ENCODE results near the gene GM2A. TPM values are rescaled to one million over a fixed set of nuclear protein-coding genes. Genes with fewer than 3 reads are reported as not detected.

GM2A gene
- polyA plus RNA-seq, 1 donor from 2014 or later = 0.40 TPM

DNA sequence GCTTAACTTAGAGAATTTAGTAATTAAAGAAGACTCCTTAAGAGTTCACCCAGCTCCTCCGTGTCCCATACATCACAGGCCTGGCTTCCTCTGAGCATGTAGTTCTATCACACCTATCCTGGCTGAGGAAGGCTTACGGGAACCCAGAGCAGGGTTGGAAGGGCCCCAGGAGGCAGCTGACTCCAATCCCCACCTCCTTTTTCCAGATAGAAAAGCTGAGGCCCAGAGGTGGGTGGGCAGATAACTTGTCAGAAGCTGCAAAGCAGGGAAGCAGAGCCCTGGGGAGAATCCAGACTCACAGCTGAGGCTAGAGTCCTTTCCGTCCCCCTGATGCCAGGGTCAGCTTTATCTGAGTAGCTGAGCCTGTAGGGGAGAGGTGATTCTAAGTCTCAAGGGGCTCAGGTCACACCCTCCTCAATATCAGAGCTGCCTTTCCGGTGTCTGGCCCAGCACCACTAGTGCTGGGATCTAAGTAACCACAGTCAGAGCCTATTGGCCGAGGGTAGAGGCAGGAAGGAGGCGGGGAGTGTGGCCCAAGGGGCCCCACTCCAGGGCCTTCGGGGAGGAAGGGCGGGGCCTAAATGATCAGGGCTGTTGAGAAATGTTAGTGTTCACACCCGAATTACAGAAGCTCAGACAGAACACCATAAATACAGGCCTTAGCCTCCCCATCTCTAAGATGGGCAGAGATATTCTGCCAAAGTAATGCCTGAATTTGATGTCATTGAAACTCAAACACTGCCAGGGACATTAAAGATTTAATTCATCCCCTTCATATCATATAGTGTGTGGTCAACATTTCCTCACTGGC lies 39.0 kb upstream of the GM2A start:
- Histone ChIP-seq H3K27ac (ENCODE audit: low read length) (no peak overlapping the region), H3K9ac (ENCODE audit: low read length) (no peak overlapping the region), H3K9me3 (ENCODE audit: low read length) (no peaks in the 10 kb centered on the region), H3K9me2 (ENCODE audit: insufficient read depth, low read length) (no peaks in the 10 kb centered on the region), H3K36me3 (ENCODE audit: insufficient read depth, low read length) (no peaks in the 10 kb centered on the region), H3F3A (ENCODE audit: insufficient read depth, low read length, poor library complexity, severe bottlenecking) (no peaks in the 10 kb centered on the region), H3K27me3 (ENCODE audit: insufficient read depth, low read depth, low read length) (no peaks in the 10 kb centered on the region), H3K4me2 (ENCODE audit: low read length) (no peak overlapping the region), H3K79me2 (replicated peaks; ENCODE audit: insufficient read depth, low read length) (no peaks in the 10 kb centered on the region), H3K4me3 (ENCODE audit: low read length) (no peak overlapping the region), H2AFZ (ENCODE audit: low read depth, low read length) (no peak overlapping the region), H4K20me1 (ENCODE audit: insufficient read depth) (no peaks in the 10 kb centered on the region)
- TF ChIP-seq, protein P1, sequence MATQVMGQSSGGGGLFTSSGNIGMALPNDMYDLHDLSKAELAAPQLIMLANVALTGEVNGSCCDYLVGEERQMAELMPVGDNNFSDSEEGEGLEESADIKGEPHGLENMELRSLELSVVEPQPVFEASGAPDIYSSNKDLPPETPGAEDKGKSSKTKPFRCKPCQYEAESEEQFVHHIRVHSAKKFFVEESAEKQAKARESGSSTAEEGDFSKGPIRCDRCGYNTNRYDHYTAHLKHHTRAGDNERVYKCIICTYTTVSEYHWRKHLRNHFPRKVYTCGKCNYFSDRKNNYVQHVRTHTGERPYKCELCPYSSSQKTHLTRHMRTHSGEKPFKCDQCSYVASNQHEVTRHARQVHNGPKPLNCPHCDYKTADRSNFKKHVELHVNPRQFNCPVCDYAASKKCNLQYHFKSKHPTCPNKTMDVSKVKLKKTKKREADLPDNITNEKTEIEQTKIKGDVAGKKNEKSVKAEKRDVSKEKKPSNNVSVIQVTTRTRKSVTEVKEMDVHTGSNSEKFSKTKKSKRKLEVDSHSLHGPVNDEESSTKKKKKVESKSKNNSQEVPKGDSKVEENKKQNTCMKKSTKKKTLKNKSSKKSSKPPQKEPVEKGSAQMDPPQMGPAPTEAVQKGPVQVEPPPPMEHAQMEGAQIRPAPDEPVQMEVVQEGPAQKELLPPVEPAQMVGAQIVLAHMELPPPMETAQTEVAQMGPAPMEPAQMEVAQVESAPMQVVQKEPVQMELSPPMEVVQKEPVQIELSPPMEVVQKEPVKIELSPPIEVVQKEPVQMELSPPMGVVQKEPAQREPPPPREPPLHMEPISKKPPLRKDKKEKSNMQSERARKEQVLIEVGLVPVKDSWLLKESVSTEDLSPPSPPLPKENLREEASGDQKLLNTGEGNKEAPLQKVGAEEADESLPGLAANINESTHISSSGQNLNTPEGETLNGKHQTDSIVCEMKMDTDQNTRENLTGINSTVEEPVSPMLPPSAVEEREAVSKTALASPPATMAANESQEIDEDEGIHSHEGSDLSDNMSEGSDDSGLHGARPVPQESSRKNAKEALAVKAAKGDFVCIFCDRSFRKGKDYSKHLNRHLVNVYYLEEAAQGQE (IDR thresholded peaks at IDR 0.05; ENCODE audit: borderline replicate concordance) = no peak
- no peak for TF ChIP-seq RAD21 (conservative IDR thresholded peaks at IDR 0.05)
- no peak for TF ChIP-seq EP300 (conservative IDR thresholded peaks at IDR 0.05; ENCODE audit: poor library complexity, severe bottlenecking)
- no peak for TF ChIP-seq POLR2AphosphoS5 (IDR thresholded peaks at IDR 0.05)
- TF ChIP-seq TAF1 (IDR thresholded peaks at IDR 0.05; ENCODE audit: low read depth) = no peak
- no peak for TF ChIP-seq MXI1 (conservative IDR thresholded peaks at IDR 0.05; ENCODE audit: poor library complexity, severe bottlenecking)
- TF ChIP-seq, protein P2, sequence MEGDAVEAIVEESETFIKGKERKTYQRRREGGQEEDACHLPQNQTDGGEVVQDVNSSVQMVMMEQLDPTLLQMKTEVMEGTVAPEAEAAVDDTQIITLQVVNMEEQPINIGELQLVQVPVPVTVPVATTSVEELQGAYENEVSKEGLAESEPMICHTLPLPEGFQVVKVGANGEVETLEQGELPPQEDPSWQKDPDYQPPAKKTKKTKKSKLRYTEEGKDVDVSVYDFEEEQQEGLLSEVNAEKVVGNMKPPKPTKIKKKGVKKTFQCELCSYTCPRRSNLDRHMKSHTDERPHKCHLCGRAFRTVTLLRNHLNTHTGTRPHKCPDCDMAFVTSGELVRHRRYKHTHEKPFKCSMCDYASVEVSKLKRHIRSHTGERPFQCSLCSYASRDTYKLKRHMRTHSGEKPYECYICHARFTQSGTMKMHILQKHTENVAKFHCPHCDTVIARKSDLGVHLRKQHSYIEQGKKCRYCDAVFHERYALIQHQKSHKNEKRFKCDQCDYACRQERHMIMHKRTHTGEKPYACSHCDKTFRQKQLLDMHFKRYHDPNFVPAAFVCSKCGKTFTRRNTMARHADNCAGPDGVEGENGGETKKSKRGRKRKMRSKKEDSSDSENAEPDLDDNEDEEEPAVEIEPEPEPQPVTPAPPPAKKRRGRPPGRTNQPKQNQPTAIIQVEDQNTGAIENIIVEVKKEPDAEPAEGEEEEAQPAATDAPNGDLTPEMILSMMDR (IDR thresholded peaks at IDR 0.05; ENCODE audit: poor library complexity, severe bottlenecking) = no peak

DNA sequence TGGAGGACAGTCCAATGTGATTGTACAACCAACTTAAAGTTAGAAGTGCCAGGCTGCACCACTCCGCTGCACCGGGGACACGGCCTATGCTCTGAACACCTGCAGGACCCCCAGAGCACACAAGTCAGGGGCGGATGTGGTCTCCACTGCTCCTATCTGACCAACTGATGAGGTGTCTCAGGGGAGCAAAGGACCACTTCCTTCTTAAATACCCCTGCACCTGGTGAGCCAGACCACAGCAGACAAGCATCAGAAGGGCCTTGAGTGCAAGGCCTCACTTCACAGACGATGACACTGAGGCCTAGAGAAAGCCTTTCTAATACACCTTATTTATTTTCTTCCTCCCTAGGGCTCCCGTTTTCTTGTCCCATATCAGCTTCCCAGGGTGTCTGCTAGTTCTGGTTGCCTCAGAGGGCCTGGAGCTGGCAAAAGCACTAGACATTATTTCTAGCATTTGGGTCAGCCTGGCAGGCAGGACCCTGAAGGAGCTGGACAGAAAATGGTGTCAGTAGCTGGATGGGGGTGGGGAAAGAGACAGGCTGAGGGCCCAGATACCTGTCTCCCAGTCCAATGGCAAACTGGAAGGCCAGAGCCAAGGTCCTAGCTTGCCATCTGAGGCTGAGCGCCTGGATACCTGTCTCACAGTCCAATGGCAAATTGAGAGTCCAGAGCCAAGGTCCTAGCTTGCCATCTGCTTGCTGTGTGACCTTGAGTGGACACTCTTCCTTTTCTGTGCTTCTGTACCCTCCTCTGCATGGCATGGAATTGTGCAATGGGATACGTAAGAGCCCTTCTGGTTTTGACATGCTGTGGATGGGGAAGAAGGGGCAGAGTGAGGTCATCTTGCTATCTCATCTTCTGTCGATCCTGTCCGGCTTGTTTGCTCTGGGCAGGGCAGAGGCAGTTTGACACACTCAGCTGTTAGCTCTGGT lies 38.1 kb upstream of the GM2A start:
- no peak for TF ChIP-seq RAD21 (conservative IDR thresholded peaks at IDR 0.05)
- TF ChIP-seq SMC3 (conservative IDR thresholded peaks at IDR 0.05; ENCODE audit: poor library complexity) = no peak
- Histone ChIP-seq H3F3A (ENCODE audit: insufficient read depth, low read length, poor library complexity, severe bottlenecking) (no peaks in the 10 kb centered on the region), H3K36me3 (ENCODE audit: insufficient read depth, low read length) (no peaks in the 10 kb centered on the region), H3K27ac (ENCODE audit: low read length) (no peak overlapping the region), H3K9ac (ENCODE audit: low read length) (no peak overlapping the region), H3K27me3 (ENCODE audit: insufficient read depth, low read depth, low read length) (no peaks in the 10 kb centered on the region), H3K79me2 (replicated peaks; ENCODE audit: insufficient read depth, low read length) (no peaks in the 10 kb centered on the region), H3K9me2 (ENCODE audit: insufficient read depth, low read length) (no peaks in the 10 kb centered on the region), H4K20me1 (ENCODE audit: insufficient read depth) (no peaks in the 10 kb centered on the region), H3K4me3 (ENCODE audit: low read length) (no peak overlapping the region), H3K4me2 (ENCODE audit: low read length) (no peak overlapping the region), H3K9me3 (ENCODE audit: low read length) (no peaks in the 10 kb centered on the region), H2AFZ (ENCODE audit: low read depth, low read length) (no peak overlapping the region)
